AG04449 (cell line): ENCODE results near the gene GRB2.

Experiments used
- CTCF ChIA-PET: fragments of 350-600 bp; formaldehyde crosslinking; extraction: SDS; loops from one replicate; lab custom pipeline; 2021; ENCODE audit warnings: antibody characterized with exemption; lab: Yijun Ruan, JAX
- POLR2A ChIA-PET: fragments of 400-600, 350-600 bp; formaldehyde crosslinking; extraction: SDS; loops from one replicate; lab custom pipeline; 2020; ENCODE audit warnings: antibody characterized with exemption, inconsistent platforms; lab: Yijun Ruan, JAX
- DNase-seq: peaks from one replicate; pipeline ENCODE4 v3.0.0-alpha.2; 2010; ENCODE audit warnings: low read depth, low spot score
- H3K4me3 ChIP-seq: 2 replicates; pipeline ENCODE4 v1.5.1; 2011; ENCODE audit warnings: low read depth, mild to moderate bottlenecking, control low read depth, low read length
- CTCF ChIP-seq: IDR thresholded peaks from one replicate; pipeline ENCODE4 v1.5.1; 2011; ENCODE audit warnings: mild to moderate bottlenecking, moderate library complexity, low read length, control low read depth, inconsistent platforms; ENCODE audit not compliant: insufficient read depth; ENCODE audit errors: missing control alignments

The GRB2 gene

GRCh38 chr17:75356260-75356937 is 49.1 kb downstream of the GRB2 start:
- TF ChIP-seq CTCF, result no peak
- H3K4me3 ChIP-seq, result no peak overlapping the region
- ChIA-PET POLR2A (no interaction called here), CTCF (interaction anchor here (2.0 kb wide), 1 partner anchor 34 kb away, joined by 6 read pairs; no protein-coding TSS in a partner anchor)
- DNase-seq, result no peak

DNA sequence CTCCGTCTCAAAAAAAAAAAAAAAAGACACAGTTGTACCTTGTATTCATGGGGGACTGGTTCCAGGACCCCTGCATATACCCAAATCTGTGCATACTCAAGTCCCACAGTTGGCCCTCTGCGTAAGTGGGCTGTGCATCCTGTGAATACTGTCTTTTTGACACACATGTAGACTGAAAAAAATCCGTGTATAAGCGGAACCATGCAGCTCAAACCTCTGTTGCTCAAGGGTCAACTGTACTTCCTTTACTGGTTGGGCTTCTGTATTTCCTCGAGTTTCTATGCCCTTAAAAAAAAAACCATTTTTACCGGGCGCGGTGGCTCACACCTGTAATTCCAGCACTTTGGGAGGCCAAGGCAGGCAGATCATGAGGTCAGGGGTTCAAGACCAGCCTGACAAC is 52.3 kb downstream of the GRB2 start:
- CTCF ChIA-PET, result interaction anchor here (1.2 kb wide), 1 partner anchor 9 kb away, joined by 6 read pairs; no protein-coding TSS in a partner anchor
- no peak overlapping the region for H3K4me3 ChIP-seq
- POLR2A ChIA-PET, result no interaction called here
- DNase-seq, result no peak
- no peak for TF ChIP-seq CTCF

GRCh38 chr17:75352079-75352569 is 53.4 kb downstream of the GRB2 start:
- POLR2A ChIA-PET, result no interaction called here
- no peak for TF ChIP-seq CTCF
- no peak for DNase-seq
- H3K4me3 ChIP-seq, result no peak overlapping the region
- CTCF ChIA-PET, result interaction anchor here (0.6 to 1.2 kb wide), 5 partner anchors 8 to 527 kb away, joined by 3 to 6 read pairs (median 3); no protein-coding TSS in a partner anchor

DNA sequence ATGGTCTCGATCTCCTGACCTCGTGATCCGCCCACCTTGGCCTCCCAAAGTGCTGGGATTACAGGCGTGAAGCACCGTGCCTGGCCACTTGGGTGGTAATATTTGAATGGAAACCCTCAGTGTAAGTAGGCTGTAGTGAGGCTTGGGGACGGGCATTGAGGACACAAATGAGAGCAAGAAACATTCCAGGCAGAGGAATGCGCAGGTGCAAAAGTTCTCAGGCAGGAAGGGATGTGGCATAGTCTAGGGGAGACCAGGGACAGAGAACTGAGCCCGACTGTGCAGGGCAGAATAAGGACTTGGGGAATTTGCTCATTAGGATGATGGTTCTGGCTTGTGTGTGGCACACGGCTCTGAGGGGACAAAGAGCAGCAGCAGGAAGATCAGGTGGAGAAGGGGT is 54.8 kb downstream of the GRB2 start:
- no peak overlapping the region for H3K4me3 ChIP-seq
- DNase-seq, result no peak
- no peak for TF ChIP-seq CTCF
- CTCF ChIA-PET, result interaction anchor here (3.8 kb wide), 1 partner anchor 28 kb away, joined by 19 read pairs; no protein-coding TSS in a partner anchor
- POLR2A ChIA-PET, result no interaction called here

DNA sequence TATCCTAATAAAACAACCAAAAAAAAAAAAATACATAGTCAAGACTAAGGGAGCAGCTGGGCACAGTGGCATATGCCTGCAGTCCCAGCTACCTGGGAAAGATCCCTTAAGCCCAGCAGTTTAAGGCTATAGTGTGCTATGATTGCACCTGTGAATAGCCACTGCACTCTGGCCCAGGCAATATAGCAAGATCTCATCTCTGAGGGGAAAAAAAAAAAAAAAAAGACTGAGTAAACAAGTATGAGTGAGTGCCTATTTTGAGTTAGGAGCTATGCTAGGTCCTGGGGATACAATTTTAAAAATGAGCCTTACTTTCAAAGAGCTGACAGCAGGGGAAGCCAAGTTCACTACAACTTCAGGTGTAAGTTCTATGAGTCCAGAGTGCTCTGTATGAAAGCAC is 55.4 kb downstream of the GRB2 start:
- POLR2A ChIA-PET, result no interaction called here
- H3K4me3 ChIP-seq, result no peak overlapping the region
- TF ChIP-seq CTCF, result no peak
- no peak for DNase-seq
- CTCF ChIA-PET, result interaction anchor here (0.9 to 3.8 kb wide), 4 partner anchors 27 to 426 kb away, joined by 3 to 19 read pairs (median 4); no protein-coding TSS in a partner anchor

GRCh38 chr17:75349589-75349988 is 55.9 kb downstream of the GRB2 start:
- no peak for DNase-seq
- H3K4me3 ChIP-seq, result no peak overlapping the region
- TF ChIP-seq CTCF, result no peak
- ChIA-PET POLR2A (no interaction called here), CTCF (interaction anchor here (0.9 to 3.8 kb wide), 6 partner anchors 9 to 427 kb away, joined by 3 to 19 read pairs (median 5); no protein-coding TSS in a partner anchor)
